ENCODE measurements around the gene ZNF254.
"Not testable (repeated sequence)": the region's sequence is repeated elsewhere in the genome, so short reads cannot be mapped to it uniquely, and the experiment has no call there.

Gene ZNF254

DNA sequence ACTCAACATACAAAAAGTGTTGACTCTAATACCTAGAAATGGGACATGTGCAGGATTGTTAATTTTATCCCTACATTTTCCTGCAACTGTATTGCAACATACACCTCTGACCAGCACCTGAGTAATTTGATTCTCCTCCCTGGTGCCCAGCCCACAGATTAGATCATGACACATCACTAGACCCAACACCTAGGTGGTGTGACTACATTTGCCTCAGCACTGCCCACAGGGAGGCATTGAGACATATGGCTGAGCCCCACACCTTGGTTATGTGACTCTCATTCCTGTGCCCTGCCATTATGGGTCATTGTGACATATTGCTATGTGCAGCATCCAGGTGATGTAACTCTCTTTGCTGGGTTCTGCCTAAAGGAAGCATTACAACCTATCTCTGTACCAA is 13.2 kb upstream of the ZNF254 start:
- DNase-seq = no peak

DNA sequence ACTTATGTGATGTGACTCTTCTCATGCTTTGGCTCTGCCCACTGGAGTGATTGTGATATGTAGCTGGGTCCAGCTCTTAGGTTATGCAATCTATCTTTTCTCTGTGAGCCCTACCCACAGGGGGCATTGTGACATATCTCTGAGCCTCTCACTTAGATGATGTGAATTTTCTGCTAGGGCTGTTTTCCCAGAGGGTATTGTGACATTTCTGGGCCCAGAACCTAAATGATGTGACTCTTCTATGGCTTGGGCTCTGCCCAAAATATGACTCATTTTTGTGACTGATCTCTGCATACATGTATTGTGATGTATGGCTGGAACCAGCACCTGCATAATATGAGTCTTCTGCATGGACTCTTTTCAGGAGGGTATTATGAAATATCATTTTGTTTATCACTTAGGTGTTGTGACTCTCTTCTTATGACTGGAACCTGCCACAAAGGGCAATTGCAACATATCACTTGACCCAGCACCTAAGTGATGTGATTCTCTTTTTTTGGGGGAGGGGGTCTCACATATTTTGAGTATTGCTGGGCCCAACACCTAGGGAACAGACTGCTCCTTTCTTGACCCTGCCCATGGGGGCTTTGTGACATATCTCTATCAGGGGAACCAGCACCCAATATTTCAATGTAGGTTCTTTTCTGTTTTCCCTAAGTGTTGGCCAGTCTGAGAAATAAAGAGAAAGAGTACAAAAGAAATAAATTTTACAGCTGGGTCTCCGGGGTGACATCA is 12.1 kb upstream of the ZNF254 start:
- DNase-seq = no peak

DNA sequence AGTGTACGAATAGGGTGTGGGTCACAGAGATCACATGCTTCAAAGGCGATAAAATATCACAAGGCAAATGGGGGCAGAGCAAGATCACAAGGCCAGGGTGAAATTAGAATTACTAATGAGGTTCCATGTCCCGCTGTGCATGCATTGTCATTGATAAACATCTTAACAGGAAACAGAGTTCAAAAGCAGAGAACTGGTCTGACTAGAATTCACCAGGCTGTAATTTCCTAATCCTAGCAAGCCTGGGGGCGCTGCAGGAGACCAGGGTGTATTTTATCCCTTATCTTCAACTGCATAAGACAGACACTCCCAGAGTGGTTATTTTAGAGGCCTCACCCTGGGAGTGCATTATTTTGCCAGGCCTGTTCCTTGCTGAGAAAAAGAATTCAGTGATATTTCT is 11.5 kb upstream of the ZNF254 start:
- not testable (repeated sequence) for DNase-seq

DNA sequence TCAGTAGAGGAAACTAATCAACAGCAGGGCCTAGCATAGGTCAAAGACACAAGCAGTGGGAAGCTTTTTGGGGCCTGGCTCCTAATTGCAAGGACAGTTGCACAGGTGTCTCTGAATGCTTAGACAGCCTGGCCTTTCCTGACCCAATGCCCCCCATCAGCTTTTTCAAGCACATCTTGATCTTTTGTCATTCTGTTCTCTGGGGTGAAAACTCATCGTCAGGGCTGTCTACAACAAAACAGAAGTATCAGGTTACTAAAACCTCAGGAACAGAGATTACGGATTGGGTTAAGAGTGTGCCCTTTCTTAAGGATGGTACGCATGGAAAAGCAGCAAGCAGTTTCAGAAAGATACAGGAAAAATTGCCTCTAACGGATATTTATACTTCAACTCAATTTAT is 8.3 kb upstream of the ZNF254 start:
- no peak for DNase-seq

DNA sequence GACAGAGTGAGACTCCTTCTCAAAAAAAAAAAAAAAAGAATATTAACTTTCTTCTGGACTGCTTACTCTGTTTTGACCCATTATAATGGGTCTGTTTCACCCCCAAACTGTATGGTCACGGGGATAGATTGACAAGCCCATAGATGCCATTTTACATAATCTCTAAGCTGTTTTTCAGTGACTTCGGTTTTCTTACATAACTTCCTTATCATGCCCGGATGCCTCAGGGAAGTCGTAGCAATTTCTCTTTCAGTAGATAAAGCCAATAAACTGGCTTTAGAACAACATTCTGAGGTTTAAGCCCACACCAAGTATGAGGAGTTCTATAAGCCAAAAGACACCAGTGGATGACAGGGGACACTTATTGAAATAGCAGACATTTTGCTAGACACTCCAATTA is 5.9 kb upstream of the ZNF254 start:
- DNase-seq = no peak

DNA sequence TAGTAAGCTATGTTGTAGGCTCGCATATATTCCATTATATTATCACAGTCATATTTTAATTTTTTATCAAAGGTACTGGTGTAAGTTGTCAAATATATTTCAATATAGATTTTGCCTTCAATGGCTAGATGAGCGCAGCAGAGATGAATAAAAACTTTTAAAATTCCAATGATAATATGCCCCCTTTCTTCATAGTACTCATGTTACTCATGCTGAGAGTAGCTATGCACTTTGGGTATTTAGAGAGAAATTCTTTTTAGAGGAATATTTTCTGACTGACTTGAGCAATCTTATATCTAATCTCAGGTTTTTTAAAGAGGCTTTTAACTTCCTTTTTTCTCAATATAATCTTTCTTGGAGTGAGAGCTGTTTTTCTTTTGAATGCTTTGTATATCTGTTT is 11.4 kb downstream of the ZNF254 start:
- no peak for DNase-seq

DNA sequence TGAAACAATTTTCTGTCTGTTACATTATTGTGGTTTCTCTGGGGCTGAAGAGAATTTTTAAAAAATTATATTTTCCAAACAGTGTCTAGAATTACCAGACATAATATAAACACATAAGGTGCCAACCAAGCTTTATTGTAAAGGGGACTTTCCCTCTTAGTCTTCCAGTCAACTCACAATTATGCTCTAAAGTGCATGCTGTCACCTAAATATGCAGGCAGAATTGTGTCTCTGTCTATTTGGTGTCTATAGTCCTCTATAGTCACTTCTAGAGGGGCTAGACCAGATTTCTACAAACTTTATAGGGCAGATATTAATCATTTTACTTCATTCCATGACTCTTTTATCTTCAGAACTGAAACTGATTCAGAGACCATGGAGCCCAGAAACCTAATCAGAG is 12.8 kb downstream of the ZNF254 start:
- DNase-seq = no peak

DNA sequence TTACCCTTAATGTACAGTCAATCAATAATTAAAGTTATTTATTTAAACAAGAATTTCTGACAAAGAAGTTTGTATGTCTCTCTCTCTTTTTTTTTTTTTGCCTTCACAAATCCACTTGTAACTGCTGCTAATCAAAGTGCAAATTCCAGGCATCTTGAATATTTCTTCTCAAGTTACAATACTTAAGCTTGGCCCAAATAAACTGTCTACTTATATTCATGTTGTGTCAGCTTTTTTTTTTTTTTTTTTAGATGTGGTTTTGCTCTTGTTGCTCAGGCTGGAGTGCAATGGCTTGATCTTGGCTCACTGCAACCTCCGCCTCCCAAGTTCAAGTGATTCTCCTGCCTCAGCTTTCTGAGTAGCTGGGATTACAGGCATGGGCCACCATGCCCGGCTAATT is 13.6 kb downstream of the ZNF254 start:
- not testable (repeated sequence) for DNase-seq

DNA sequence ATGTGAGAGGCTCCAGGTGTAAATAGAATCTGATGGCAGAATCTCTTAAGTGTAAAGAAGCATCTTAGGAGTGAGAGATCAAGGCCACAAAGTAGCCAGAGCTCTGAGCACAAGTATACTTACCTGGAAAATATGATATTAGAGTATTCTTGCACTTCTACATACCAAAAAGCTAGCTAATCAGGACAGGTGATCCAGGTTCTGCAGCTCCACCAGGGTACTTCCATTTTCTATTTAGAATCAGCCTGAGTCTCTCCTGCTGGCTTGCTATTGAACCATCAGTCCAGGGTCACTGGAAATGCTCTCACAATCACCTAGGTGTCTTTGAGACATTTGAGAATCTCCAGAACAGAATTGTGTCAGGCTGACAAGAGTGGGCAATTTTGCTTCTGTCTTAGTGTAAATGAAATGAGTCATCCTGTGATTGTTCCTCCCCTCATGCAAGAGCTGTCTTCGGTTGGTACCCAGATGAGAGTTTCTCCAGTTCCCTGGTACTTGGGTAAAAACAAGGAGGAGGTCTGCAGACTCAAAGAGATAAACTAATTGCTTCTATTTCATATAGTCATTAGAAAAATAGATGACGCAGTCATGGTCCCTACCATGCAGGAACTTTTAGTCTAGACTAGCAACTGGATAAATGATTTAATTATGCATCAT is 14.6 kb downstream of the ZNF254 start:
- no peak for DNase-seq

DNA sequence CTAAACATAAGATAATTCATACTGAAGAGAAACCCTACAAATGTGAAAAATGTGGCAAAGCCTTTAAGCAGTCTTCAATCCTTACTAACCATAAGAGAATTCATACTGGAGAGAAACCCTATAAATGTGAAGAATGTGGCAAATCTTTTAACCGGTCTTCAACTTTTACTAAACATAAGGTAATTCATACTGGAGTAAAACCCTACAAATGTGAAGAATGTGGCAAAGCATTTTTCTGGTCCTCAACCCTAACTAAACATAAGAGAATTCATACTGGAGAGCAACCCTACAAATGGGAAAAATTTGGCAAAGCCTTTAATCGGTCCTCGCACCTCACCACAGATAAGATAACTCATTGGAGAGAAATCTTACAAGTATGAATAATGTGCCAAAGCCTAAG is 40.6 kb downstream of the ZNF254 start:
- DNase-seq = no peak

DNA sequence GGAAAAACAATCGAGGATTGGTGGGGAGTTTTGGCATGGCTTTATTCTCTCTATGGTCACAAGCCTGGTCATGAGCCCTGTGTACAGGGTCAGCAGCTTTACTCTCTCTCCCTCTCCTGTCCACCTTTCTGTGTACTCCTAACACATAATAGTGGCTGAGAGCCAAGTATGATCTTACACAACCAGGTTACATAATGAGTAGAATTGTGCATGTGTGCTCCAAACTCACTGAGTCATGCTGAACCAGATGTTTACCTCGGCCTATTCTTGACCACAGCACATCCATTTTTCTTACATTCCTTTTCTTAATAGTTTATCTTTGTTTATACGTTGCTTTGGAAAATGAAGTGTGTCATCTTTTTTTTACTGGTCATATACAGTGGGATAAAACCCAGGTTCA is 53.1 kb downstream of the ZNF254 start:
- DNase-seq = no peak

DNA sequence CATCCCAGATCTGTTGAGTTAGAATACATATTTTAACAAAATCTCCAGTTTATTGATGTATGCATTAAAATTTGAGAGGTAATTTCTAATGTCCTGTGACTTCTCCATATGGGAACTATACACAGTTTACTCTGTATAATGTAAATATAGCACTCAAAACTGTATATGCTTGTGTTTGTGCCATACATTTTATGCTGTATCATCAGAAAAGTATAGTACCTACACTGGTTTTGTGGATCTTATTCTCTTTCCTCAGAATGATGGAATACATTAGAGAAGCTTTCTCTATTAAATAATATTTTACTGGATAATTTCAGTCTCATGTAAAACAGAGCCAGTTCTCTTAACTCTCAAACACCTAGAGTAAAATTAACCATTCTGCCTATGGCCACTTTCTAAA is 53.6 kb downstream of the ZNF254 start:
- DNase-seq = no peak

DNA sequence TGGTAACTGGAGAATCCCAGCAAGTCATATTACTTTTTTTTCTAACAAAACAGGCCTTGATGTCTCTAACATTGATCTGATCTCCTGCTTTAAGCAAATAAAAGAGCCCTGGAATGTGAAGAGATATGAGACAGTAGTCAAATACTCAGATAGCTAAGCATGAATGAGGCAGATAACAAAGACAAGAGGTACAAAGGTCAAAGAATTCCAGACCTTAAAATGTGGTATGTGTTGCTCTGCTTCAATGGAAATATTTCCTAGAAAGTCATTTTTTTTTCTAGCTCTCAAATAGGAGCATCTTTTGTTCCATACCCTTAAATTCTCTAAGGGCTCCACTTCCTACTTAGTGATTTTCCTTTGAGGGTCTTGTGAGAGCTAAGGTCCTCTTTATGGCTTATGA is 54.6 kb downstream of the ZNF254 start:
- DNase-seq = no peak

DNA sequence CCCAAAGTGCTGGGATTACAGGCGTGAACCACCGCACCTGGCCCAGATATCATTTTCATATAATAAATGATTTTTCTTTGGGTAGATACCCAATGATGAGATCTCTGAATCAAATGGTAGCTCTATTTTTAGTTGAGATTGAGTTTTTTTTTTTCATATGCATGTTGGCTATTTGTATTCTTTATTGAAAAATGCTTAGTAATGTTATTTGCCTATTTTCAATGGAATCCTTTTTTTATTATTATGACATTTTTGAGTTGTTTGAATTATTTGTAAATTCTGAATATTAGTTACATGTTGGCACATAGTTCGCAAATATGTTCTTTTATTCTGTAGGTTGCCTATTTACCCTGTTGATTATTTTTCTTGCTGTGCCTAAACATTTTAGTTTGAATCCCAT is 55.8 kb downstream of the ZNF254 start:
- DNase-seq = no peak

DNA sequence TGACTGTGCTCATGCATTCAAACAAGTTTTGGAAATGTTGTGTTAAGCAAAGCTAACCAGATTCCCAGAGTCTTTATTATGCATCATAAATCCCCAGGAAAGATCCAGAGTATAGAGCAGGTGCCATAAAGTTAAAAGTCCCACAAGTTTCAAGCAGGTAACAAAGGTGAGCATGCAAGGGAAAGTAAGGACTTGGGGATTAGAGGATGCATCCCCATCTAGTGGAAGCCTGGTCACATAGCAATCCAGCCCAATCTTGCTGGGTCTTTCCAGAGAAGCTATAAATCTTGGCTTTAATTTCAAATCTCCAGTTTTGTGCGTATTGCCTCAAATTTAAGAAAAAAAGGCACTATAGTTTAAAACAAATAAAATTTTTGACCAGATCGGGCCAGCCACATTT is 72.7 kb downstream of the ZNF254 start:
- DNase-seq = no peak

DNA sequence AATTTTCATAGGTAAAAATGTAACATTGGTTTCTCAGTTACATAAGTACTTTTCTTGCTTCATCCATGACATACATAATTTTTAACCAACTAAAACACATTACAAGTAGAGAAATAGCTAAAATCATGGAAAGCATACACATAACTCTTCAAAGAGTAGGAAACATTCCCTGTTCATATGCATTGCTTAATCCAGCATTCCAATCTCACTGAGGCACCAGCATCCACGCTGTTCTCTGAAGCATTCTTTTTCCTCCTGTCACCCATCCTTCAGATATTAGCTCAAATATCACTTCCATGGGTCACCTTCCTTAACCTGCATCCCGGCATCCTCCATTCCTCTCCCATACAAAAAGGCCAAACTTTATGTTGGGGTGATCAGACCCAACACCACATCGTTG is 79.1 kb downstream of the ZNF254 start:
- no peak for DNase-seq

DNA sequence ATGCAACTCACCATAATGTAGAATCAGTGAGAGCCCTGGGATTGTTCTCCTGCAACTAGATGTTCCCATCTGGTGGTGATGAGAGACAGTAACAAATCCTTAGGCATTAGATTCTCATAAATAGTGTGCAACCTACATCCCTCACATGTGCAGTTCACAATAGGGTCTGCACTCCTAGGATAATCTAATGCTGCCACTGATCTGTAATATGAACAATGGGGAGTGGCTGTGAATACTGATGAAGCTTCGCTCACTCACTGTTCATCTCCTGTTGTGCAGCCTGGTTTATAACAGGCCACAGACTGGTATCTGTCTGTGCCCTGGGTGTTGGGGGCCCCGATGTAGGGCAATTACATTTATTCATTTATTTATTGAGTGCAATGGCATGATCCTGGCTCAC is 86.9 kb downstream of the ZNF254 start:
- DNase-seq = no peak

DNA sequence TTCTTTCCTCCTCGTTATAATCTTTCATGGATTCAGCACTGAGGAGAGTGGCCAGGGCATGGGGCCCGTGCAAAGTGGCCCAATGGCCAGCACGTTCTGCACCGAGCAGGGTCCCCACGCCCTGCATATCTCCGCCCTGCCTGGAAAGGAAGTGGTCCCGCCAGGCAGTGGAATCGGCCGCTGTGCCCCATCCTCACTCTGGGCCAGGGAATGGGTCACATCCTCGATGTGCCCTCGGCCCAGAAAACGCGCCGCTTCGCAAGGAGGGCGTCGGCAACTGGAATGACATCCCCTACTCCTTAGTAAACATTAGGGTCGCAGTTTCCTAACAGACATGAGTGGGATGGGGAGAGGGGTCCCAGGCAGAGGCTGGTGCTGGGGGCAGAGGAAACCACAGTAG is 90.7 kb downstream of the ZNF254 start:
- no peak for DNase-seq

DNA sequence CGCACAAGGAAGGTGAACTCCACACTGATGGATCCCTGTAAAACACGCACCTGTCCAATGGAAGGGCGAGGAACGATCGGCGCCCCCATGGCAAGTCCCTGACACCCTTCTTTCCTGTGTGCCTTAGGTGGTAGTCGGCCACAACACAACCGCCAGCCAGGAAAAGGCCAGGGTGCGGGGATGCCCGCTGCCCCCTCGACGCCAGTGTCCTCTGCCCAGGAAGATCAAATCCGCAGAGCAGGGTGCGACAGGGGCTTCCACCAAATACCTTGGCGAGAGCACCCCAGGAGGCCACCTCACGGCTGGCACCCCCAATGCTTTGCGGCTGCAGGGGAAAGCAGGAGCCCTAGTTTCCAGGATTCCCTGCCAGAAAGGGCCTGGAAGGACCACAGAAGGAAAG is 91.2 kb downstream of the ZNF254 start:
- no peak for DNase-seq

All from NCI-H1694 treated with DMSO at 0.1 percent for 48 hours (cell line).